Activated naive CD8-positive, alpha-beta T cell treated with anti-CD3 and anti-CD28 coated beads, Interleukin-2, amount 50 U/mL, for 16 hours (primary cell): ENCODE results near the gene HCAR3.
A peak's percentile ranks its signal among the peaks of the same experiment; 100 is the strongest.
"Not testable (repeated sequence)": the region's sequence is repeated elsewhere in the genome, so short reads cannot be mapped to it uniquely, and the experiment has no call there.

ENCODE experiments used
- DNase-seq: peaks from one replicate; pipeline ENCODE4 v3.0.0-alpha.2; 2020; ENCODE audit warnings: low read depth, low spot score

The HCAR3 gene

DNA sequence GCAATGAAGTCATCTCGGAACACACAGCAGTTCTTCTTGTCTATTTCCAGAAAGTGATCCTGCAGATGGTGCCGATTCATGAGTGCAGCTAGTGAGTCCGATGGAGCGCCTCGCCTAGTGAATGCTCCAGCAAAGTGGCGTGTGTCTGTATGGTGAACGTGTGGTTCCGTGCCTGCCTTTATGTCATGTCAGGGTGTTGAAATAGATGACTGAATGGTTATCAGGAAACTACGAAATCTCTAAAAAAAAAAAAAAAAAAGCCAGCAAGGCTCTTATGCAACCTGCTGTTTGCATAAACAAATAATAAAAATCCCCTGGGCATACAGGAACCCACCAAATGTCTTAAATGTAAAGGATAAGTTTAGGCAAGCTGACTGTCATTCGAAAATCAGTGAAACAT lies at the start of gene HCAR3:
Gene HCAR3 (minus strand): TSS at position 154 of the 400 bp plus-strand sequence. CDS start 74 bp downstream, at position 80.
- not testable (repeated sequence) for DNase-seq

DNA sequence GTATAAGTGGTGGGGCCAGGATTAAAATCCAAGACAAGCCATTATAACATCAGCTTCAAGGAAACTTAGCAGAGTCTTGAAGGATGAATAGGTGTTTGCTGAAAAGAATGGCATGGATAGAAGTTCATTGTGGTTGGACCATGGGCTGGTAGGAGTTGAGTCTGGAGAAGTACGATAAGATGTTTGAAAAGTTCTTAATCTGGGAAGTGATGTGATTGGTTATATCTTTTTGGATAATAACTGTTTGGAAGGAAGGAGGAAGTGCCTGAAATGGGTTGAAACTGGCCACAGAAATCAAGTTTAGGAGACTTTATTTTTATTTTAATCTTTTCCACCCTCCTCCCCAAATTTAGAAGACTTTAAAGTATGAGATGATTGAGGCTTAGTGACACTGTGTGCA lies 41.0 kb upstream of the HCAR3 start:
- no peak for DNase-seq

- DNase-seq: no peak
Observed at GRCh38 chr12:122754790-122755189, 38.2 kb upstream of the HCAR3 start.

DNA sequence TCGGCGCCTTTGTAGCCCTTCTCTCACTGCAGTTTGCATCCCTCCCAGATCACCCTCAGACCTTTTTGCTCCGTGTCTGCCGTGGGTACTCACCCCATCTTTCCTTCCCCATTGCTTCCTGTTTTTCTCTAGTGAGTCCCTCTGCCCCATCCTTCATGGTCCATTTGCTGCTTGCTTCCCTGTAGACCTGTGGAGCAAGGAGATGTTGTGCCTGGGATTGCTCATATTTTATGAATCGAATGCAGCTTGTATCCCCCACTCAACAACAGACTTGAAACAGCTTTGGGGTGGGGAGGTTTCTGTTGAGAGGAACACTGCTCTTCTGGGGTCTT lies 36.7 kb upstream of the HCAR3 start:
- DNase-seq: no peak

GRCh38 chr12:122752464-122753318 lies 36.1 kb upstream of the HCAR3 start, which contains the start of gene DENR:
TSS of gene DENR (plus strand) at chr12:122752824. CDS start at chr12:122753702, 878 bp downstream.
- peak; percentile 98 for DNase-seq

- not testable (repeated sequence) for DNase-seq
Observed at GRCh38 chr12:122750781-122751515, 34.3 kb upstream of the HCAR3 start.

DNA sequence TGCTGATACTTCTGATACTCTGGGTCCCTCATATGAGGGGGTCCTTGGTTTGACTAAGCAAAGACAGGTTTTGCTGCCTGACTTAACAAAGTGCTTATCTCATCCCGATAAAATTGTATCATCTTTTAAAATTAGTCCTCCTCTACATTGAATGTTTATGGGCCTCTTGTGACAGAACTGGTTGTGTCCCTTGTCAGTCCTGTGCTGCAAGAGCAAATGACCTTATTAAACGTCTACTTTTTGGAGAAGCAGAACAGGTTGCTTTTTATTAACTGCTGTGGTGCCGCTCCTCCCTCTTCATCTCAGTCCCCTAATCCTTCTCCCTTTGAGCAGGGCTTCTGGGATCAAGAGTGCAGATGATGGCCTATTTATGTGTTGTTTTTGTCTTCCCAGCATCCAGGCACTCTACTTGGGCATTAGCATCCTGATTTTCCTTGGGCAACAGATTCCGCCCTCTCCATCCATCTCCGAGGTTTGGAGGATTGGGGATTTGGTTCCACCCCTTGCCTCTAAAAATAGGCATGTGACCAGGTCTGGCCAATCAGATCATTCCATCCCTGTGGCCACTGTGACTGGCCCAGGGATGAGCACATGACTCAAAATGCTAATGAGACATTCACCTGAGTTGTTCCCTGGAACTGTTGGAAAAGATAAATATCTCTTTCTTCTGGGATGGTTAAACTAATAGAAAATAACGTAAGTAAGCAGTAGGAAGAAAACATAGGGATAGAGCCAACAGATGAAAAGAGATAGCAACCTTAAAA lies 33.1 kb upstream of the HCAR3 start:
- DNase-seq: no peak

DNA sequence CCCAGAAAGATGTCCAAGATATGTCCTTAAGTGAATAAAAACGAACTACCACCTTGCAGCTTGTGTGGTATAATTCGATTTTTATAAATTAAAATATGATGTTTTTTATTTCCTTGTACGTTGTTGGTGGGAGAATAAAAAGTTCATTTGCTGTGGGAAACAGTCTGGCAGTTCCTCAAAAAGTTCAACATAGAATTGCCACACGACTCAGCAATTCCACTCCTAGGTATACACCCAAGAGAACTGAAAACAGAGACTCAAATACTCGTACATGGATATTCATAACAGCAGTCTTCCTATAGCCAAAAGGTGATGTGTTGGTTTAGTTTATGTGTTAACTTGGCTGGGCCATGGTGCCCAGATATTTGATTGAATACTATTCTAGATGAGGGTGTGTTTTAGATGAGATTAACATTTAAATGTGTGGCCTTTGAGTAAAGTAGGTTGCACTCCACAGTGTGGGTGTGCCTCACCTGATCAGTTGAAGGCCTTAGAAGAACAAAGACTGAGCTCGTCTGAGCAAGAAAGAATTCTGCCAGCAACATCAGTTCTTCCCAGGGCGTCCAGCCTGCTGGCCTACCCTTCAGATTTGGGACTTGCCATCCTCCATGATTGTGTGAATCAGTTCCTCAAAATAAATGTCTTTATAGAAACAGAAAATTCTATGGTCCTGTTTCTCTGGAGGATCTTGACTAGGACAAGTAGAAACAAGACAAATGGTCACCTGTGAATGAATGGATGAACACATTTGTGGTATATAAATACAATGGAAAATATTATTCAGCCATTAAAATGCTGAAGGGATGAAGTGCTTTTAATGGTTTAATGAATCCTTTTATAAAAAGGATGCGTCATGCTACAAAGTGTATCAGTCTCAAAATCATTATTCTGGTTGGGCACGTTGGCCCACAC lies 30.9 kb upstream of the HCAR3 start:
- DNase-seq: no peak

DNA sequence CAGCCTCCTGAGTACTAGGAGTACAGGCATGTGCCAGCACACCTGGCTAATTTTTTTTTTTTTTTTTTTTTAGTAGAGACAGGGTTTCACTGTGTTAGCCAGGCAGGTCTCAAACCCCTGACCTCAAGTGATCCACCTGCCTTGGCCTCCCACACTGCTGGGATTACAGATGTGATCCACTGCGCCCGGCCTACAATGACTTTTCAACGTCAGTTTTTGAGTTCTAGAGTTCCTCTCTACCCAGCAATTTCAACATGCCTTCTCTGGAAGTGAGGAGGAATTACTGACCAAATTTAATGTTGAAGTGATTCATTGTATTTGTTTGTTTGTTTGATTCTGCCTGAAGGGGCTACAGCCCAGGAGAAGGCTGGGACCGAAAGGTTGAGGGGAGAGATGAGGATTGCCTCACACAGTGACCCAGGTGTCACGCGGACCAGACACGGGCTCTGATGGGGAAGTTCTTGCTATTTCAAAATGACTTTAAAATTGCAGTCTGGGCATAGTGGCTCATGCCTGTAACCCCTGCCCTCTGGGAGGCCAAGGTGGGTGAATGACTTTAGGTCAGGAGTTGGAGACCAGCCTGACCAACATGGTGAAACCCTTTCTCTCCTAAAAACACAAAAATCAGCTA lies 27.4 kb upstream of the HCAR3 start:
- DNase-seq: no peak

DNA sequence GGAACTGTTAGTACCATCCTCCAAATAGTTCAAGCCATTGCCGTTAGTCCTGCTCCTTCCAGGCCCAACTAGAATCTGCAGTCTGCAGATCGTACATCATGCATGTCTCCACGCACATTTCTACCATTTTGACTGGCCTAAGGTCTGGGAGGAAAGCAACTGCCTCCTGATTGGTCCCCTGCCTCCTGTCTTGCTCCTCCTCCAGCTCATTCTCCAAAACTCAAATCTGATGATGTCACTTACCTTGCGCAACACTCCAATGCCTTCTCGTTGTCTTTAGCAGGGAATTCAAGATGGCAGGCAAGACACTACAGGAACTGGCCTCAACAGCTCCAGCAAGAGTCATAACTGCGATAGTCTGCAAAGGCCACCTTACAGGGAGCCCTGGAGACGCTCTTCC lies 23.7 kb upstream of the HCAR3 start:
- no peak for DNase-seq

- DNase-seq: no peak
Observed at GRCh38 chr12:122738571-122738970, 22.0 kb upstream of the HCAR3 start.

DNA sequence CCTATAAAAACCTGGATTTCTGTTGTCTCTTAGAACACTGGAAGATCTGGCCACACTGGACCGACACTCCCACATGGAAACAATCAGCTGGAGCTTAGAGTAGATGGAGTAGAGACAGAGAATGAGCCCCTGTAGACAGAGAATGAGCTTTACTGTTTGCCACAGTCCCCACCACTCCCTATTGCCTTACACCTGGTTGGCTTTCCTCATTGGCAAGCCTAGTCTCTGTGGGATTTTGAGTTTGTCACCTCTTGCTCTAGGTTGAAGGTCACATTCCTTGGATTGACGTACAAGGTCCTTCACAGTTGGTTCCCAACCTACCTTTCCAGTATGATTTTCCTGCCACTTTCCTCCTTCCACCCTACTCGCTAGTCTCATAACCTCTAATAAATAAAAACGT lies 16.0 kb upstream of the HCAR3 start:
- DNase-seq: no peak

DNA sequence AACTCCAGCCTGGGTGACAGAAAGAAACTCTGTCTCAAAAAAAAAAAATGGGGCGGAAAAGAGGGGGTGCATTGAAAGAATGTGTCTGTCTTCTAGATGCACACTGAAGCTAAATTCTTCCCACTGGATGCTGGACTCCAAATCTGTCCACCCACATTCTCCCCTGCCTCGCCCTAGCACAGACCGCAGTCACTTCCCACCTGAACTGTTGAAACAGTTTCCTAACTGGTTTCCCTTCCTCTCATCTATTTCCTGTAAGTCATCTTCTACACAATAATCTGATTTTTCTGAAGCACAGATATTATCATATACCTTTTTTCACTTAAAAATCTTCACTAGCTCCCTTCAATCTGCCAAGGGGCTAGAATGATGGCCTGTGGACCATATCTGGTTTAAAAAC lies 15.6 kb upstream of the HCAR3 start:
- DNase-seq: no peak

DNA sequence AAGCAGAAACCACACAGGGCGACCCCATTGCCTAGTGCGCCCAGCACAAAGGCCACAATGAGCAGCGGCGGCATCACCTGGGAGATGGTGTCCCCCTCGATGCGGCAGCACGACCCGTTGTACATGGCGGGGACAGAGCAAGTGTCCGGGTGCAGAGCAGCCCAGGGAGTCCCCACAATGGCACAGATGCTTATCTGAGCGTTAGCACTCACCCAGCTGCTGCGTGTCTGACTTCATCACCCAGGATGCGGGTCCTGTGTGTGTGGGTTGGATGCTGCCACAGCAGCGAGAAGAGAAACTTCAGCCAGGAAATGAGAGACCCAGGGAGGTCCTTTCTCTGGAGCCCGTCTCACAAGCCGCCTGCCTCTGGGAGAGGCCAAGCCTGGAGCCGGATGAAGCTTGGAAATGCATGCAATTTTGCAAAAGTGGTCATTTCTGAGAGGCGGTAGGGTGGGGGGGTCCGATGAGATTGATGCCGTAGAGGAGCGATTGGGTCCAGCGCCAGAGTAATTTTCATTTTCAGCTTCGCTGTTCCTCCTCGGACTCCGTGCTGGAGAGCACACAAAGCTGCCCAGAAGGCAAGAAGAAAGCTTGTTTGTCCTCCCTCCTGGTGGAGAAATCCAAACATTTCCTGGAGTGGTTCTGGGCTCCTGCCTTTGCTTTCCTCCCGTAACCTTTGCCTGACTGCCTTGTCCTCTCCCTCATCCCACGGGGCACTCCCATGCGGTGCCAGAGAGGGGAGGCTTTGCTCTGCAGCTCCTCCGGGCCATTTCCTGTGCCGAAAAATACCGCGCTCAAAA lies 13.8 kb upstream of the HCAR3 start, which contains the start of gene HCAR1:
Gene HCAR1 (minus strand): TSS at position 630 of the 800 bp plus-strand sequence. CDS start 505 bp downstream, at position 125.
- DNase-seq: no peak

- DNase-seq: no peak
Observed at GRCh38 chr12:122729583-122730214, 13.1 kb upstream of the HCAR3 start.

DNA sequence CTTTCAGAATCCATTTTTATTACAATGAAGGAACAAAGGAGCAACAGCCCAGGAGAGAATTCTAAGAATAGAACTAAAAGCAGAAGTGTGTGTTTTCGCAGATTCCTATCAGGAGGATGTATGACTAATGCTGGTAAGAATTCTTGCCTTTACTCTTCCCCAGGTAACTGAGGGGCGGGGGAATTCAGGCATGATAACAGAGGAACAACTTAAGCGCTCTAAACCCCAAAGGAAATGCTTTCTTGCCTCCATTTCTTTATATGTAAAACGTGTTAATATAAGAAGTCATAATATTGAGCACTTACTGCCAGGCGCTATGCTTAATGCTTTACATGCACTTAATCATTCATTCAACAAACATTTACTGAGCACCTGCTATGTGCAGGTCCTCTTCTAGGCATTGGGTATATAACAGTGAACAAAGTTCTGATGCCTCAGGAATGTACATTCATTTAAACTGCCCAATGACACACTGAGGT lies 9.5 kb upstream of the HCAR3 start:
- DNase-seq: no peak

GRCh38 chr12:122725452-122726079 lies 9.0 kb upstream of the HCAR3 start:
- no peak for DNase-seq

DNA sequence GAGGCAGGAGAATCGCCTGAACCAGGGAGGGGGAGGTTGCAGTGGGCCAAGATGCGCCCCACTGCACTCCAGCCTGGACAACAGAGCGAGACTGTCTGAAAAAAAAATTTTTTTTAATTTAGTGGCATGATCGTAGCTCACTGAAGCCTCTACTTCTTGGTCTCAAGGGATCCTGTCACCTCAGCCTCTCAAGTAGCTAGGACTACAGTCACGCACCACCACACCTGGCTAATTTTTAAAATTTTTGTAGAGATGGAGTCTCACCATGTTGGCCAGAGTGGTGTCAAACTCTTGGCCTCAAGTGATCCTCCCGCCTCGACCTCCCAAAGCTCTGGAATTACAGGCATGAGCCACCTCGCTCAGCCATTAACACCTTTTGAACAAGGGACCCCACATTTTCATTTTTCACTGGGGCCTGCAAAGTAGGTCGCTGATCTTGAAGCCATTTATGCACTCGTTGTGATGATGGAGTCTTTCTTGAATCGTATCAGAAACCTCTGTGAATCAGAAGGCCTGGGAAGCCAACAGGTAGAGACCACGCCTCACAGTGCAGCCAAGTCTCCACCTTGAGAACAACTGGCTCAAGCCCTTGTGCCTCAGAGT lies 8.1 kb upstream of the HCAR3 start:
- no peak for DNase-seq
